Naive thymus-derived CD4-positive, alpha-beta T cell (primary cell): ENCODE results near the gene RAE1. TPM values are rescaled to one million over a fixed set of nuclear protein-coding genes. Genes with fewer than 3 reads are reported as not detected.

ENCODE experiments used
- ATAC-seq: fragments of 150-1000 bp; cut with Tn5 transposase; 2 replicates; pipeline ENCODE4 v1.10.0; 2021; ENCODE audit warnings: mild to moderate bottlenecking, moderate library complexity
- CTCF ChIA-PET: fragments of 350-600 bp; sonication (Branson Sonifier 250); formaldehyde crosslinking; loops from one replicate; lab custom pipeline; 2021; ENCODE audit warnings: antibody characterized with exemption; lab: Charles Lee
- POLR2A ChIA-PET: fragments of 350-600 bp; sonication (Branson Sonifier 250); formaldehyde crosslinking; loops from one replicate; lab custom pipeline; 2021; ENCODE audit warnings: antibody characterized with exemption, inconsistent platforms; lab: Charles Lee
- DNase-seq, 9 donors: peaks; one replicate each; pipeline versions ENCODE4 v3.0.0 to v3.0.0-alpha.2; 2020 to 2022; ENCODE audit warnings: mixed read lengths in 1 of 9
- H3K27ac ChIP-seq: one replicate; pipeline ENCODE4 v1.7.0; 2013; ENCODE audit warnings: mild to moderate bottlenecking, low read depth, low read length, moderate library complexity
- H3K27me3 ChIP-seq, 2 donors: one replicate each; pipeline ENCODE4 v1.7.0; 2013; ENCODE audit warnings: low read length in 2 of 2, mild to moderate bottlenecking in 2 of 2, moderate library complexity in 2 of 2; ENCODE audit not compliant: control insufficient read depth in 2 of 2, insufficient read depth in 2 of 2
- H3K36me3 ChIP-seq, 3 experiments: 1 replicate in 2 of 3; 2 replicates in 1 of 3; pipeline ENCODE4 v1.7.0; 2013; ENCODE audit warnings: low read length in 3 of 3, mild to moderate bottlenecking in 3 of 3, moderate library complexity in 1 of 3; ENCODE audit not compliant: insufficient read depth in 3 of 3, control insufficient read depth in 2 of 3
- H3K4me1 ChIP-seq, 2 donors: one replicate each; pipeline ENCODE4 v1.7.0; 2013; ENCODE audit warnings: low read length in 2 of 2, mild to moderate bottlenecking in 2 of 2, moderate library complexity in 1 of 2; ENCODE audit not compliant: control insufficient read depth in 2 of 2, insufficient read depth in 2 of 2
- H3K4me3 ChIP-seq: 2 replicates; pipeline ENCODE4 v1.7.0; 2013; ENCODE audit warnings: mild to moderate bottlenecking, low read length
- H3K9me3 ChIP-seq, 3 experiments: 1 replicate in 2 of 3; 2 replicates in 1 of 3; pipeline ENCODE4 v1.7.0; 2013; ENCODE audit warnings: low read length in 3 of 3; ENCODE audit not compliant: control insufficient read depth in 2 of 3
- H3K27ac Mint-ChIP-seq, 9 donors: one replicate each; pipeline ENCODE4 v1.8.0; 2020 to 2022; ENCODE audit warnings: mixed read lengths in 9 of 9, mild to moderate bottlenecking in 8 of 9, moderate library complexity in 5 of 9, inconsistent platforms in 2 of 9
- H3K27me3 Mint-ChIP-seq, 5 donors: one replicate each; pipeline ENCODE4 v1.8.0; 2021 to 2022; ENCODE audit warnings: mixed read lengths in 5 of 5, mild to moderate bottlenecking in 1 of 5
- H3K36me3 Mint-ChIP-seq, 5 donors: one replicate each; pipeline ENCODE4 v1.8.0; 2020 to 2022; ENCODE audit warnings: mixed read lengths in 5 of 5, mild to moderate bottlenecking in 3 of 5, inconsistent platforms in 1 of 5
- H3K4me1 Mint-ChIP-seq, 7 donors: one replicate each; pipeline ENCODE4 v1.8.0; 2020 to 2022; ENCODE audit warnings: mixed read lengths in 7 of 7, mild to moderate bottlenecking in 3 of 7, inconsistent platforms in 1 of 7
- H3K4me3 Mint-ChIP-seq, 10 donors: one replicate each; pipeline ENCODE4 v1.8.0; 2020 to 2022; ENCODE audit warnings: mild to moderate bottlenecking in 10 of 10, mixed read lengths in 10 of 10, moderate library complexity in 6 of 10, inconsistent platforms in 2 of 10
- H3K9me3 Mint-ChIP-seq, 11 donors: one replicate each; pipeline ENCODE4 v1.8.0; 2020 to 2022; ENCODE audit warnings: mixed read lengths in 11 of 11, mild to moderate bottlenecking in 4 of 11, inconsistent platforms in 1 of 11, moderate library complexity in 1 of 11
- intact Hi-C, 2 donors: fragments of 100-400 bp; cut with micrococcal nuclease; formaldehyde crosslinking; loops; one replicate each; pipeline ENCODE4 v1.15.1; 2023
- polyA plus RNA-seq, 2 donors: library from polyadenylated mRNA; unstranded; fragments of 300-500 nt; fragmentation: Illumina TruSeq; gene quantifications; one replicate each; pipeline ENCODE4 v1.2.3, GENCODE V29; 2021
- total RNA-seq, 6 experiments: library from RNA in 5 of 6; stranded (reverse) in 5 of 6; gene quantifications; 1 replicate in 5 of 6; 2 replicates in 1 of 6; pipeline ENCODE4 v1.2.3 and lab custom pipeline; 2021 to 2026

RAE1 gene
- total and polyA plus RNA-seq, 7 experiments from 2014 or later, result 31.0 to 65.1 (median 40.4) TPM

GRCh38 chr20:57400231-57400701 is 49.2 kb downstream of the RAE1 start:
- peaks cover 29 to 80% (median 32%) of the 10 kb centered on the region in 3 experiments for H3K36me3 ChIP-seq
- intact Hi-C loops, result no loop called here
- H3K27ac ChIP-seq, result peak overlapping the region; percentile 83
- Mint-ChIP-seq H3K36me3 (peaks cover 5 to 53% (median 37%) of the 10 kb centered on the region in 5 donors), H3K4me1 (peaks cover 46 to 97% (median 84%) of the 10 kb centered on the region in 7 donors), H3K27ac (peak overlapping the region in 8 of 9 donors; percentile 92 to 100 (median 99)), H3K27me3 (no peaks in the 10 kb centered on the region), H3K9me3 (peaks cover 0 to 7% (median 0%) of the 10 kb centered on the region in 11 donors), H3K4me3 (peak overlapping the region; percentile 82 to 96 (median 86))
- ATAC-seq (no peak), DNase-seq (peak in 3 of 9 donors; percentile 19 to 32 (median 28))
- H3K4me1 ChIP-seq, result peaks cover 74 to 97% of the 10 kb centered on the region in 2 donors
- peak overlapping the region; percentile 68 for H3K4me3 ChIP-seq
- no peaks in the 10 kb centered on the region for H3K27me3 ChIP-seq
- H3K9me3 ChIP-seq, result no peaks in the 10 kb centered on the region
- ChIA-PET CTCF (interaction anchor here (0.7 to 4.9 kb wide), 4 partner anchors 11 to 43 kb away, joined by 3 to 44 read pairs (median 12); no protein-coding TSS in a partner anchor), POLR2A (interaction anchor here (1.4 to 7.5 kb wide), 5 partner anchors 11 to 33 kb away, joined by 4 to 120 read pairs (median 35); partner anchors contain the start of gene RBM38)

GRCh38 chr20:57400821-57401564 is 49.9 kb downstream of the RAE1 start:
- no peaks in the 10 kb centered on the region for H3K27me3 ChIP-seq
- Mint-ChIP-seq H3K27me3 (no peaks in the 10 kb centered on the region), H3K9me3 (peaks cover 0 to 7% (median 0%) of the 10 kb centered on the region in 11 donors), H3K27ac (peak overlapping the region; percentile 68 to 100 (median 99)), H3K4me3 (peak overlapping the region; percentile 23 to 96 (median 86)), H3K4me1 (peaks cover 44 to 91% (median 77%) of the 10 kb centered on the region in 7 donors), H3K36me3 (peaks cover 5 to 49% (median 34%) of the 10 kb centered on the region in 5 donors)
- no peaks in the 10 kb centered on the region for H3K9me3 ChIP-seq
- H3K4me3 ChIP-seq, result peak overlapping the region; percentile 68
- peaks cover 71 to 90% of the 10 kb centered on the region in 2 donors for H3K4me1 ChIP-seq
- DNase-seq (peak in 3 of 9 donors; percentile 6 to 27 (median 17)), ATAC-seq (no peak)
- ChIA-PET CTCF (interaction anchor here (2.6 to 4.9 kb wide), 2 partner anchors 29 to 33 kb away, joined by 10 to 44 read pairs; no protein-coding TSS in a partner anchor), POLR2A (interaction anchor here (0.7 to 7.5 kb wide), 7 partner anchors 11 to 72 kb away, joined by 3 to 120 read pairs (median 4); partner anchors contain the start of gene RBM38)
- intact Hi-C loops, result no loop called here
- H3K36me3 ChIP-seq, result peaks cover 26 to 80% (median 36%) of the 10 kb centered on the region in 3 experiments
- peak overlapping the region; percentile 83 for H3K27ac ChIP-seq

- peaks cover 44 to 86% (median 72%) of the 10 kb centered on the region in 7 donors for H3K4me1 Mint-ChIP-seq
These were observed 50.5 kb downstream of the RAE1 start for GRCh38 chr20:57401565-57401918.

GRCh38 chr20:57402206-57403125 is 51.4 kb downstream of the RAE1 start:
- Mint-ChIP-seq H3K4me3 (peak overlapping the region in 9 of 10 donors; percentile 51 to 96 (median 72)), H3K27me3 (no peaks in the 10 kb centered on the region), H3K36me3 (peaks cover 5 to 39% (median 26%) of the 10 kb centered on the region in 5 donors), H3K27ac (peak overlapping the region; percentile 70 to 100 (median 95)), H3K4me1 (peaks cover 39 to 83% (median 63%) of the 10 kb centered on the region in 7 donors), H3K9me3 (peaks cover 0 to 7% (median 0%) of the 10 kb centered on the region in 11 donors)
- H3K9me3 ChIP-seq, result no peaks in the 10 kb centered on the region
- DNase-seq (peak in 1 of 9 donors; percentile 14), ATAC-seq (no peak)
- ChIA-PET POLR2A (interaction anchor here (0.9 to 7.5 kb wide), 8 partner anchors 9 to 78 kb away, joined by 3 to 120 read pairs (median 4); partner anchors contain the start of gene RBM38), CTCF (interaction anchor here (0.6 to 2.6 kb wide), 5 partner anchors 21 to 835 kb away, joined by 3 to 10 read pairs (median 3); no protein-coding TSS in a partner anchor)
- intact Hi-C loops, result no loop called here
- no peak overlapping the region for H3K4me3 ChIP-seq
- peaks cover 18 to 77% (median 26%) of the 10 kb centered on the region in 3 experiments for H3K36me3 ChIP-seq
- peak overlapping the region; percentile 37 for H3K27ac ChIP-seq
- no peaks in the 10 kb centered on the region for H3K27me3 ChIP-seq
- H3K4me1 ChIP-seq, result peaks cover 57 to 75% of the 10 kb centered on the region in 2 donors

More at GRCh38 chr20:57401565-57401918, 50.5 kb downstream of the RAE1 start:
- Histone ChIP-seq H3K4me3 (no peak overlapping the region), H3K36me3 (peaks cover 20 to 80% (median 34%) of the 10 kb centered on the region in 3 experiments), H3K27me3 (no peaks in the 10 kb centered on the region), H3K4me1 (peaks cover 66 to 84% of the 10 kb centered on the region in 2 donors), H3K27ac (peak overlapping the region; percentile 83), H3K9me3 (no peaks in the 10 kb centered on the region)
- Mint-ChIP-seq H3K27me3 (no peaks in the 10 kb centered on the region), H3K9me3 (peaks cover 0 to 7% (median 0%) of the 10 kb centered on the region in 11 donors), H3K27ac (peak overlapping the region; percentile 68 to 100 (median 95)), H3K36me3 (peaks cover 5 to 43% (median 29%) of the 10 kb centered on the region in 5 donors), H3K4me3 (peak overlapping the region in 9 of 10 donors; percentile 1 to 96 (median 84))
- DNase-seq (no peak), ATAC-seq (no peak)
- ChIA-PET CTCF (interaction anchor here (0.6 to 4.9 kb wide), 5 partner anchors 20 to 836 kb away, joined by 3 to 44 read pairs (median 6); no protein-coding TSS in a partner anchor), POLR2A (interaction anchor here (0.7 to 7.5 kb wide), 8 partner anchors 11 to 79 kb away, joined by 3 to 120 read pairs (median 4); partner anchors contain the start of gene RBM38)
- intact Hi-C loops, result no loop called here

GRCh38 chr20:57403216-57403615 is 52.2 kb downstream of the RAE1 start:
- Mint-ChIP-seq H3K27ac (peak overlapping the region in 8 of 9 donors; percentile 82 to 100 (median 88)), H3K27me3 (no peaks in the 10 kb centered on the region), H3K36me3 (peaks cover 5 to 40% (median 18%) of the 10 kb centered on the region in 5 donors), H3K4me3 (peak overlapping the region in 9 of 10 donors; percentile 45 to 96 (median 60)), H3K9me3 (peaks cover 0 to under 1% (median 0%) of the 10 kb centered on the region in 11 donors), H3K4me1 (peaks cover 32 to 81% (median 60%) of the 10 kb centered on the region in 7 donors)
- Histone ChIP-seq H3K27me3 (no peaks in the 10 kb centered on the region), H3K4me1 (peaks cover 51 to 68% of the 10 kb centered on the region in 2 donors), H3K9me3 (no peaks in the 10 kb centered on the region), H3K4me3 (no peak overlapping the region), H3K36me3 (peaks cover 24 to 84% (median 32%) of the 10 kb centered on the region in 3 experiments), H3K27ac (peak overlapping the region; percentile 37)
- ATAC-seq (no peak), DNase-seq (peak in 2 of 9 donors; percentile 14 to 39)
- CTCF ChIA-PET, result interaction anchor here (0.7 to 2.6 kb wide), 3 partner anchors 22 to 32 kb away, joined by 3 to 10 read pairs (median 6); no protein-coding TSS in a partner anchor
- intact Hi-C loops, result no loop called here
- POLR2A ChIA-PET, result interaction anchor here (0.7 to 6.6 kb wide), 6 partner anchors 10 to 38 kb away, joined by 3 to 87 read pairs (median 4); partner anchors contain the start of gene RBM38
